Endothelial cell (in vitro differentiated cells): Measurements from ENCODE around the gene PHACTR1. TPM values are rescaled to one million over a fixed set of nuclear protein-coding genes. Genes with fewer than 3 reads are reported as not detected.

ENCODE experiments used
- DNase-seq: peaks from one replicate; pipeline ENCODE4 v3.0.0; 2021; ENCODE audit warnings: low spot score
- H3K27ac Mint-ChIP-seq: one replicate; pipeline ENCODE4 v1.8.0; 2021; ENCODE audit warnings: mixed read lengths, inconsistent platforms; ENCODE audit not compliant: unreplicated experiment
- H3K27me3 Mint-ChIP-seq: one replicate; pipeline ENCODE4 v1.8.0; 2021; ENCODE audit warnings: mild to moderate bottlenecking, moderate library complexity, mixed read lengths, inconsistent platforms; ENCODE audit not compliant: unreplicated experiment
- H3K36me3 Mint-ChIP-seq: one replicate; pipeline ENCODE4 v1.8.0; 2021; ENCODE audit warnings: mild to moderate bottlenecking, low read depth, mixed read lengths, inconsistent platforms; ENCODE audit not compliant: unreplicated experiment
- H3K4me1 Mint-ChIP-seq: one replicate; pipeline ENCODE4 v1.8.0; 2021; ENCODE audit warnings: mild to moderate bottlenecking, mixed read lengths, inconsistent platforms; ENCODE audit not compliant: unreplicated experiment
- H3K4me3 Mint-ChIP-seq: one replicate; pipeline ENCODE4 v1.8.0; 2021; ENCODE audit warnings: mild to moderate bottlenecking, mixed read lengths, inconsistent platforms; ENCODE audit not compliant: unreplicated experiment
- H3K9me3 Mint-ChIP-seq: one replicate; pipeline ENCODE4 v1.8.0; 2021; ENCODE audit warnings: mixed read lengths, inconsistent platforms; ENCODE audit not compliant: unreplicated experiment
- CTCF ChIP-seq: fragments of 200-600 bp; sonication (generic); IDR thresholded peaks from one replicate; pipeline ENCODE4 v1.5.0; 2021; ENCODE audit warnings: antibody characterized with exemption; ENCODE audit not compliant: unreplicated experiment
- total RNA-seq: library from RNA; stranded (reverse); fragmentation: NEBNext Ultra II Directional; extraction: Animal tissue kit (Norgen Biotek cat#: 25700); gene quantifications from one replicate; pipeline ENCODE4 v1.2.1, GENCODE V29; 2021; ENCODE audit not compliant: unreplicated experiment

PHACTR1 gene
- total RNA-seq, 1 donor from 2014 or later = 39.9 TPM

GRCh38 chr6:13216236-13217014 is 499.9 kb downstream of the PHACTR1 start:
- no peaks in the 10 kb centered on the region for H3K27me3 Mint-ChIP-seq
- H3K4me1 Mint-ChIP-seq = peaks cover 5% of the 10 kb centered on the region
- H3K9me3 Mint-ChIP-seq = no peaks in the 10 kb centered on the region

GRCh38 chr6:13217206-13217905 is 500.8 kb downstream of the PHACTR1 start:
- no peak for TF ChIP-seq CTCF
- Mint-ChIP-seq H3K4me3 (no peak overlapping the region), H3K27ac (no peak overlapping the region), H3K27me3 (peaks cover 2% of the 10 kb centered on the region), H3K4me1 (peaks cover 5% of the 10 kb centered on the region), H3K36me3 (peaks cover 13% of the 10 kb centered on the region), H3K9me3 (no peaks in the 10 kb centered on the region)
- DNase-seq = no peak

More at GRCh38 chr6:13216236-13217014, 499.9 kb downstream of the PHACTR1 start:
- H3K27ac Mint-ChIP-seq = no peak overlapping the region
- no peak for TF ChIP-seq CTCF
- H3K4me3 Mint-ChIP-seq = no peak overlapping the region
- peaks cover 18% of the 10 kb centered on the region for H3K36me3 Mint-ChIP-seq
- DNase-seq = no peak

- DNase-seq = no peak
- H3K27ac Mint-ChIP-seq = no peak overlapping the region
- no peaks in the 10 kb centered on the region for H3K9me3 Mint-ChIP-seq
- peaks cover 5% of the 10 kb centered on the region for H3K27me3 Mint-ChIP-seq
- H3K4me3 Mint-ChIP-seq = no peak overlapping the region
- H3K4me1 Mint-ChIP-seq = peaks cover 8% of the 10 kb centered on the region
- peaks cover 3% of the 10 kb centered on the region for H3K36me3 Mint-ChIP-seq
- TF ChIP-seq CTCF = no peak
These were observed 503.7 kb downstream of the PHACTR1 start for GRCh38 chr6:13220266-13220665.

- H3K36me3 Mint-ChIP-seq = peaks cover 3% of the 10 kb centered on the region
These were observed 505.5 kb downstream of the PHACTR1 start for GRCh38 chr6:13222048-13222447.

More at GRCh38 chr6:13222048-13222447, 505.5 kb downstream of the PHACTR1 start:
- peaks cover 5% of the 10 kb centered on the region for H3K27me3 Mint-ChIP-seq
- no peak for DNase-seq
- no peak for TF ChIP-seq CTCF
- no peaks in the 10 kb centered on the region for H3K9me3 Mint-ChIP-seq
- peaks cover 16% of the 10 kb centered on the region for H3K4me1 Mint-ChIP-seq
- H3K4me3 Mint-ChIP-seq = no peak overlapping the region
- H3K27ac Mint-ChIP-seq = no peak overlapping the region
